ENCODE measurements around the gene MDP1.

GRCh38 chr14:24176599-24176998, 39.3 kb downstream of the MDP1 start:
- no peak for TF ChIP-seq FOXM1 (IDR thresholded peaks at IDR 0.05; ENCODE audit: low read depth, low read length)
- TF ChIP-seq CTCF (IDR thresholded peaks at IDR 0.05 in 2 of 3, conservative IDR thresholded peaks at IDR 0.05 in 1 of 3; ENCODE audit: control insufficient read depth in 2 of 3, extremely low read depth in 1 of 3, insufficient read depth in 1 of 3, low read depth in 3 of 3, low read length in 3 of 3), result no peak
- TF ChIP-seq BHLHE40 (IDR thresholded peaks at IDR 0.05; ENCODE audit: borderline replicate concordance in 1 of 2, low read depth in 2 of 2, low read length in 1 of 2), result no peak
- TF ChIP-seq KAT2A (conservative IDR thresholded peaks at IDR 0.05; ENCODE audit: control insufficient read depth, low read depth, low read length), result no peak
- no peak for TF ChIP-seq ASH2L (IDR thresholded peaks at IDR 0.05; ENCODE audit: borderline replicate concordance, low read depth)
- no peak for TF ChIP-seq USF2 (IDR thresholded peaks at IDR 0.05; ENCODE audit: borderline replicate concordance, low read depth, low read length)
- no peak for TF ChIP-seq GABPA (IDR thresholded peaks at IDR 0.05; ENCODE audit: low read depth)
- no peak for TF ChIP-seq PBX3 (IDR thresholded peaks at IDR 0.05; ENCODE audit: insufficient replicate concordance, low read depth, low read length)
- no peak for TF ChIP-seq NFIC (IDR thresholded peaks at IDR 0.05; ENCODE audit: low read depth, low read length)
- no peak for TF ChIP-seq HDAC6 (IDR thresholded peaks at IDR 0.05; ENCODE audit: unreplicated experiment)
- no peak for TF ChIP-seq CBFB (IDR thresholded peaks at IDR 0.05; ENCODE audit: low read depth)

Data from GM12878 (cell line).